Activated CD4-positive, alpha-beta T cell treated with anti-CD3 and anti-CD28 coated beads for 36 hours (primary cell): ENCODE data around the gene CDH4. TPM values are rescaled to one million over a fixed set of nuclear protein-coding genes. Genes with fewer than 3 reads are reported as not detected.

Source experiments
- ATAC-seq: fragments of 200-7000 bp; cut with Tn5 transposase; one replicate; pipeline ENCODE4 v1.10.0; 2021; ENCODE audit warnings: mild to moderate bottlenecking, moderate library complexity
- CTCF ChIA-PET: fragments of 350-600 bp; sonication (Branson Sonifier 250); formaldehyde crosslinking; loops from one replicate; lab custom pipeline; 2021; ENCODE audit warnings: antibody characterized with exemption; lab: Charles Lee
- POLR2A ChIA-PET: fragments of 350-600 bp; sonication (Branson Sonifier 250); formaldehyde crosslinking; loops from one replicate; lab custom pipeline; 2021; ENCODE audit warnings: antibody characterized with exemption, inconsistent platforms; lab: Charles Lee
- DNase-seq: peaks from one replicate; pipeline ENCODE4 v3.0.0-alpha.2; 2020
- H3K27ac Mint-ChIP-seq: one replicate; pipeline ENCODE4 v1.8.0; 2021; ENCODE audit warnings: mixed read lengths
- H3K27me3 Mint-ChIP-seq: one replicate; pipeline ENCODE4 v1.8.0; 2021; ENCODE audit warnings: mixed read lengths
- H3K36me3 Mint-ChIP-seq: one replicate; pipeline ENCODE4 v1.8.0; 2021; ENCODE audit warnings: low read depth, mixed read lengths
- H3K4me1 Mint-ChIP-seq: one replicate; pipeline ENCODE4 v1.8.0; 2021; ENCODE audit warnings: mixed read lengths
- H3K4me3 Mint-ChIP-seq: one replicate; pipeline ENCODE4 v1.8.0; 2021; ENCODE audit warnings: mild to moderate bottlenecking, moderate library complexity, mixed read lengths
- H3K9me3 Mint-ChIP-seq: one replicate; pipeline ENCODE4 v1.8.0; 2021; ENCODE audit warnings: low read depth, mixed read lengths
- intact Hi-C, 2 experiments: fragments of 100-400 bp; cut with DNase I in 1 of 2; cut with micrococcal nuclease in 1 of 2; formaldehyde crosslinking; loops; one replicate each; pipeline versions ENCODE4 v1.14.2 to v1.15.1; 2022 to 2024; cut with DNase I, micrococcal nuclease
- total RNA-seq, 2 experiments: library from RNA; stranded (reverse); gene quantifications; one replicate each; pipeline ENCODE4 v1.2.3, GENCODE V29; 2021

The CDH4 gene
- total RNA-seq, 2 experiments from 2014 or later = not detected

DNA sequence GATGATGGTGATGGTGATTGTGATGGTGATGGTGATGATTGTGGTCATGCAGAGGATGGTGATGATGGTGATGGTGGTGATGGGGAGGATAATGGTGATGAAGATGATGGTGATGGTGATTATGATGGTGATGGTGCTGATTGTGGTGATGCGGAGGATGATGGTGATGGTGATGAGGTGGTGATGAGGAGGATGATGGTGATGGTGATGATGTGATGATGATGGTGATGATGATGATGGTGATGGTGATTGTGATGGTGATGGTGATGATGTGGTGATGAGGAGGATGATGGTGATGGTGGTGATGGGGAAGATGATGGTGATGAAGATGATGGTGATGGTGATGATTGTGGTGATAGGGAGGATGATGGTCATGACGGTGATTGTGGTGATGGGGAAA lies 333.7 kb downstream of the CDH4 start:
- DNase-seq = no peak
- Mint-ChIP-seq H3K27ac (no peak overlapping the region), H3K27me3 (peaks cover 2% of the 10 kb centered on the region), H3K4me3 (no peak overlapping the region), H3K4me1 (no peaks in the 10 kb centered on the region), H3K9me3 (no peaks in the 10 kb centered on the region), H3K36me3 (no peaks in the 10 kb centered on the region)
- intact Hi-C loops = no loop called here
- POLR2A ChIA-PET = no interaction called here
- ATAC-seq = no peak
- CTCF ChIA-PET = no interaction called here

DNA sequence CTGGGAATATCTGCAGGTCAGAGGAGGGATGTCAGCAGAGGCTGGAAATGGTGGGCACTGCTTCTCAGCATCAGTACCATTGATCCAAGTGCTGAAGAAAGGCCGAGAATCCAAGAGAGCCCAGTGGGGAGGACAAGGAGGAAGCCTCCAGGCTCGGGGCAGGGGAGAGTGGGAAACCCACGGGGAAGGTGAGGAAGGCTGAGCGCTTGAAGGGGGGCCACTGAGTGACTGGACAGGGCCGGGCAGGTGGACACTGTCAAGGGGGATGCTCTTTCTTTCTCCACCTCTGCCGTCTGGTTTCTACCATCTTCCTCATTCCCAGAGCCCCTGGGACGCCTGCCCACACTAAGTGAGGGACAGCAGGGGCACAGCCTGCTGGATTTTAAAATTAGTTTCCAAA lies 335.0 kb downstream of the CDH4 start:
- ATAC-seq (no peak), DNase-seq (no peak)
- H3K27me3 Mint-ChIP-seq = peaks cover 2% of the 10 kb centered on the region
- intact Hi-C loops = no loop called here
- ChIA-PET POLR2A (no interaction called here), CTCF (no interaction called here)
- no peak overlapping the region for H3K27ac Mint-ChIP-seq
- H3K9me3 Mint-ChIP-seq = peaks cover 4% of the 10 kb centered on the region
- no peak overlapping the region for H3K4me3 Mint-ChIP-seq
- no peaks in the 10 kb centered on the region for H3K4me1 Mint-ChIP-seq
- H3K36me3 Mint-ChIP-seq = no peaks in the 10 kb centered on the region

DNA sequence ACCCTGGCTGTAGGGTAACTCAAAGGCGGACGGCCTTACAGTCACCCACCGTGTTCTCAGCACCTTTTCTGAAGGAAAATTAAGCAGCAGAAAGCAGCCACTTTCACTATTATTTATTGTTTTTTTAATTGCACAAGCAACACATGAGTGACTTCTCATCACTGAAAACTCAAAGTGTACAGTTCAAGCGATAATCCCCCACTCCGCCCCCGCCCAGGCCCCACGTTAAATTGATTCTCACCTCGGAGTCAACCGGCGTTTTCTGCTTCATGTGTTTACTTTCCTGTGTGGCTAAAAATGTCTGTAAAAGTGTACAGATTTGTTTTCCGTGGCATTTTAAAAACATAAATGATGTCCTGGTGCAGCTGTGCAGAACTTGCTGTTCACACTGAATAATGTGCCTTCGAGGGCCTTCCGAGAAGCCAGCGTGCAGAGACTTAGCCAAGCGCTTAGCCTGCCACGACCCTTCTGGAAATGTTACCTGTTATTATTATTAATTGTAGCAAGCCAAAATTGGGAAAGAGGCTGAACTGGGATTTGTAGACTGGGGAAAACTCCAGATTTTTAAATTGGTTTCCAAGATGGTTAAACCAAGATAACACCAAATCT lies 335.7 kb downstream of the CDH4 start:
- no peak overlapping the region for H3K27ac Mint-ChIP-seq
- H3K36me3 Mint-ChIP-seq = no peaks in the 10 kb centered on the region
- H3K4me3 Mint-ChIP-seq = no peak overlapping the region
- DNase-seq (no peak), ATAC-seq (no peak)
- POLR2A ChIA-PET = no interaction called here
- intact Hi-C loops = no loop called here
- peaks cover 10% of the 10 kb centered on the region for H3K9me3 Mint-ChIP-seq
- H3K4me1 Mint-ChIP-seq = no peaks in the 10 kb centered on the region
- CTCF ChIA-PET = no interaction called here
- H3K27me3 Mint-ChIP-seq = no peaks in the 10 kb centered on the region

DNA sequence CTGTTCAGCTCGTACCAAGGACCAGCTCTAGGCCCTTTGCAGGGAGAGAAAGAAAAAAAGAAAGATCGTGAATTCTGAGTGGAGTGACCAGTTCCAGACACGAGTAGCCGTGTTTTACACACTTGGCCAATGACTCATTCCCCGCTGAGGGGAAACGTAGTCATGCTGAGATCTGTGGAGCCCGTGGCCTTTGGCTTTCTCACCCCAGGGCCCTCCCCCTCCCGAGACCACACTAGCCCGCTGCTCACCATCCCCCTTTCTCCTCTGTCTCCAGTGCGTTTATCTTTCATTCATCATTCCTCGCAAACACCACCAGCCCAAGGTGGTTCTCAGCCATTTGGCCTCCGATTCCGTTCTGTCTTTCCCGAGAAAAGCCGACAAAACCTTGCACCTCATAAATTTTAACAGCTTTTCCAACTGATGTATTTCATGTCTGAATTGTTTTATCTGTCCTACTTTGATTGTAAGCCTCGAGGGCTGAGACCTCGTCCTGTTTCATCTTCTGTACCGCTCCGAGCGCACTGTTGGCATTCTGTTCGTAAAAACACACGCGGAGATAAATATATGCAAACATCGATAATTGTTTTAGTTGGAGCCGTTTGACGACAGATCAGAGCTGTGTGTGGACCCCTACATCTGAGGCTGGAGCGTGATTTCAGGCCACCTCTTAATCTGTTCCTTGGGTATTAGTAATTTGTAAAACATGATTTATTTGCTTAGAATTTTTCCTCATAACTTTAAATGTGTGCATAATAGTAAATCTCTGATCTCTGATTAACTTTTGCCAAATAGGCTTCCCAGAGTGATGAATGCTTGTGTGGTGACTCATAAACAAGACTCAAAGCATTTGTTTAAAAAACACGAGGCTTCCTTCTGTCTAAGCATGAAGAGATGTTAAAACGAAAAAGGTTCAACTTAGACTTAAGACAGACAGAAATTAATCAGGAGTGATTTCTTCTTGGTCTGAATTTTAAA lies 336.6 kb downstream of the CDH4 start:
- no peaks in the 10 kb centered on the region for H3K4me1 Mint-ChIP-seq
- peaks cover 10% of the 10 kb centered on the region for H3K9me3 Mint-ChIP-seq
- intact Hi-C loops = no loop called here
- no peak overlapping the region for H3K27ac Mint-ChIP-seq
- H3K36me3 Mint-ChIP-seq = no peaks in the 10 kb centered on the region
- no peak for ATAC-seq
- DNase-seq = no peak
- H3K4me3 Mint-ChIP-seq = no peak overlapping the region
- POLR2A ChIA-PET = no interaction called here
- no peaks in the 10 kb centered on the region for H3K27me3 Mint-ChIP-seq
- CTCF ChIA-PET = no interaction called here

DNA sequence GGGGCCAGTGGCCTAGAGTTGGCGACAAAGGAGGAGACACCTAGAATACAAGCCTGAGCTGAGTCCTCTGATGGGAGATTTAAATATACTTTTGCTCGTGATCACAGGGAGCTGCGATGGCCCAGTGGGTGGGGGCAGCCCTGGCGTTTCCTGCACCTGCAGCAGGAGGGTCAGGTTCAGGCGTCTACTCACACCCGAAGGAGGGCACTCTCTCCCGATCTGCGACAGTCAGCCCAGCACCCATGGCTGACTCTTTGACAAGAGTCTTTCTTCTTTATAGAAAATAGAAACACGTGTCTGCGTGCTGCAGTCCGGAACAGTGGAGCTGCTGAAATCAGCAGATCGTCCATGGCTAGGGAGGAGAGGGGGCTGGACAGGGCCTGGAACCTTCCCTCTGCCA lies 338.2 kb downstream of the CDH4 start:
- intact Hi-C loops = no loop called here
- CTCF ChIA-PET = no interaction called here

DNA sequence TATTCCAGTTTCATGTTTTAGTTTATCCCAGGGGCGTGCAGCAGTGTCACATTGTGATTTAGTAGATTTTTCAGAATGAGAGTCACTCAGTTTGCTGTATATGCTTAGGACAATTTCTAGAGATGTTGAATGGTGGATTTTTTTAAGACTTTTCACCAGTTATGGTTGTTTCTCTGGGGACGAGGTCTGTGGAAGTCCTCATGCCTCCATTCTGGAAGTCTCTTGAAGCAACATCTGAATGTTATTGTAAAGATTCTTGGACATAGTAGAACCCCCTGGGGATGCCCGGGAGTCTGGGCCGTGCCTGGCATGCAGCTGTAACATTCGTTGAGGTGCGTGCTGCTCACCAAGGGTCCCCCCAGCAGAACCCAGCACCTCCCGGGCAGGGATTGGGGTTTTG lies 341.5 kb downstream of the CDH4 start:
- ChIA-PET POLR2A (no interaction called here), CTCF (no interaction called here)
- Mint-ChIP-seq H3K4me3 (no peak overlapping the region), H3K4me1 (no peaks in the 10 kb centered on the region), H3K27me3 (no peaks in the 10 kb centered on the region), H3K36me3 (no peaks in the 10 kb centered on the region), H3K27ac (no peak overlapping the region), H3K9me3 (peaks cover 18% of the 10 kb centered on the region)
- intact Hi-C loops = no loop called here
- ATAC-seq = no peak
- no peak for DNase-seq

More for the DNA sequence above, 338.2 kb downstream of the CDH4 start:
- ATAC-seq = no peak
- no peak for DNase-seq
- Mint-ChIP-seq H3K27me3 (no peaks in the 10 kb centered on the region), H3K4me1 (no peaks in the 10 kb centered on the region), H3K4me3 (no peak overlapping the region), H3K9me3 (peaks cover 10% of the 10 kb centered on the region), H3K27ac (no peak overlapping the region), H3K36me3 (no peaks in the 10 kb centered on the region)
- POLR2A ChIA-PET = no interaction called here

DNA sequence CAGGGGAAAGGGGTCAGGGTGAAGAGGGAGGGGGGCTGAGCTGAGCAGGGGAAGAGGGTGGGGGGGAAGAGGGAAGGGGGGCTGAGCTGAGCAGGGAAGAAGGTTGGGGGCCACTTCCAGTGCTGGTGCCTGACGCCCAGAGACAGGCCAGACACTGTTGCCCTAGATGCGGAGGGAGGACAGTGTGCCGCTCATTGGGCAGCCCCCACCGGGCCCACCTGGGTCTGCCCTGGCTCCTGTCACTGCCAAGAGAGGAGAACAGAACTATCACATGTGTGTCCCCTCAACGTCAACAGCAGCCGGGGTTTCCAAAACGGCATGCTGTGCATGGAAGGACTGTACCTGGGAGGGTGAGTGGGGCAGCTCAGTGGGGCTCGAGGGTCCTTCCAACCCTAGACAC lies 342.1 kb downstream of the CDH4 start:
- Mint-ChIP-seq H3K4me3 (no peak overlapping the region), H3K4me1 (no peaks in the 10 kb centered on the region), H3K9me3 (peaks cover 18% of the 10 kb centered on the region), H3K27ac (no peak overlapping the region), H3K27me3 (no peaks in the 10 kb centered on the region), H3K36me3 (no peaks in the 10 kb centered on the region)
- intact Hi-C loops = no loop called here
- ATAC-seq (no peak), DNase-seq (no peak)
- ChIA-PET POLR2A (no interaction called here), CTCF (no interaction called here)

DNA sequence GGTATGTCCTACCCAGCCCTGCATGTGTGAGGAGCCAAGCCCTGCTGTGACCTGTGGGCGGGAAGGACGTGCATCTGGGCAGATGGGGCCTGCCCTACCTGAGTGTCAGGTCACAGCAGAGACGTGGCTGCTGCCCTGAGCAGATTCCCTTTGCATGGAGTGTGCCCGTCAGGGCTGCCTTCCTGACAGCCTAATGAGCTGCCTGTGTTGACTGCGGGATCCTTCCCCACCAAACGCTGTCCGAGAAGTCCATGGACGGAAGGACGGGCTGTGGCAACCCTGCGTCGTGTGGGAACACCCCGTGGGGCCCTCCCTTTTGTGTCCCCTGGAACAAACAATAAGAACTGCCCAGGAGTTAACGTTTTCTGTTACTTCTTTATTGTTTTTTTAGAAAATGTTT lies 343.2 kb downstream of the CDH4 start:
- DNase-seq = no peak
- ChIA-PET CTCF (no interaction called here), POLR2A (no interaction called here)
- H3K4me3 Mint-ChIP-seq = no peak overlapping the region
- H3K9me3 Mint-ChIP-seq = peaks cover 18% of the 10 kb centered on the region
- no peaks in the 10 kb centered on the region for H3K36me3 Mint-ChIP-seq
- ATAC-seq = no peak
- H3K27me3 Mint-ChIP-seq = no peaks in the 10 kb centered on the region
- intact Hi-C loops = no loop called here
- no peak overlapping the region for H3K27ac Mint-ChIP-seq
- H3K4me1 Mint-ChIP-seq = no peaks in the 10 kb centered on the region

DNA sequence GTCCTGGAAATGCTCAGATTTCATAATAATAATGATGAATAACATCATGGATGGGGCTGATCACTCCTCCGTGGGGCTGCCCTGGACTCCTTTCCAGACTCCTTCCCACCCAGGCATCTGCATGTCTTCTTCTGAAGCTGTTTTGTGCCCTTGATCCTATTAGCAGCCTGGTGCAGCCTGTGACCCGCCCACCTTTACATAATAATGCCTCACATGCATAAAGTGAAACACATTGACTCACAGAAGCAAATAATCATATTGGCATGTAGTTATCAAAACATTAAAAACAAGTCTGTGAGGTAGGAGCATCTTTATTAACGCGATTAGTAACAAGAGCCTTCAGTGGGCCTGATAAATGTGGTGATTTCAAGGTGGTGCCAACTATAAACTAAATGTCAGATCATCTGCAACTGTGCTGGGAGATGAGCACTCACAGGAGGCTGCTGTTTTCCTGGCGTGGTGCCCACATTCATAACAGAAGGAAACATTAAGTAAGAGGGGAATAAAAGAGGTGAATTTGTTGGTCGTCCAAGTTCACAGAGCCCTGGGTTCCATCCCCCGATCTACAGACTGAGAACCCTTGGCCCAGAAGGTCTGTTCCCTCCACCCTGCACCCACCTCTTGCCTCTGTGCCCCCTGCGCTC lies 344.7 kb downstream of the CDH4 start:
- H3K27me3 Mint-ChIP-seq = no peaks in the 10 kb centered on the region

DNA sequence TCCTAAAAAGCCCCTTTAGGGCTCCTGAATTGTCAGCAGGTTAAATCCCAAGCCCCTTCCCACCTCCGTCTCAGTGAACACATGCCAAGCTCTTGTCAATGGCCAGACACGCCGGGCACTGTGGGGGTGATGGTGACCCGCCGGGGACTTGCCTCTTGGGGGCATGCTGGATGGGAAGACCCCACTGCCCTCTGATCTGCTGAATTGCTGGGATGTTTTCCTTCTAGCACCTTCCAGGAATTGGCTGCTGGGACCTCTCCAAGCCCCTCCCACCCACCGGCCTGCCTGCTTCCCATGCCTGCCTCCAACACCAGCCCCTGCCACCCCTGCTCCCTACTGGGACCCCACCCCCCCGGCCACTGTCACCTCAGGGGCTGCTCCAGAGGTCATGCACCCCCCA lies 345.9 kb downstream of the CDH4 start:
- Mint-ChIP-seq H3K9me3 (peaks cover 9% of the 10 kb centered on the region), H3K27me3 (no peaks in the 10 kb centered on the region), H3K4me1 (no peaks in the 10 kb centered on the region), H3K4me3 (no peak overlapping the region), H3K36me3 (no peaks in the 10 kb centered on the region), H3K27ac (no peak overlapping the region)
- DNase-seq = no peak
- ChIA-PET POLR2A (no interaction called here), CTCF (no interaction called here)
- ATAC-seq = no peak
- intact Hi-C loops = no loop called here

More for the DNA sequence above, 344.7 kb downstream of the CDH4 start:
- no peaks in the 10 kb centered on the region for H3K36me3 Mint-ChIP-seq
- H3K4me1 Mint-ChIP-seq = no peaks in the 10 kb centered on the region
- ChIA-PET POLR2A (interaction anchor here (0.6 kb wide), 1 partner anchor 512 kb away, joined by 3 read pairs; no protein-coding TSS in a partner anchor), CTCF (no interaction called here)
- intact Hi-C loops = no loop called here
- H3K4me3 Mint-ChIP-seq = no peak overlapping the region
- ATAC-seq (no peak), DNase-seq (no peak)
- H3K27ac Mint-ChIP-seq = no peak overlapping the region
- peaks cover 14% of the 10 kb centered on the region for H3K9me3 Mint-ChIP-seq

DNA sequence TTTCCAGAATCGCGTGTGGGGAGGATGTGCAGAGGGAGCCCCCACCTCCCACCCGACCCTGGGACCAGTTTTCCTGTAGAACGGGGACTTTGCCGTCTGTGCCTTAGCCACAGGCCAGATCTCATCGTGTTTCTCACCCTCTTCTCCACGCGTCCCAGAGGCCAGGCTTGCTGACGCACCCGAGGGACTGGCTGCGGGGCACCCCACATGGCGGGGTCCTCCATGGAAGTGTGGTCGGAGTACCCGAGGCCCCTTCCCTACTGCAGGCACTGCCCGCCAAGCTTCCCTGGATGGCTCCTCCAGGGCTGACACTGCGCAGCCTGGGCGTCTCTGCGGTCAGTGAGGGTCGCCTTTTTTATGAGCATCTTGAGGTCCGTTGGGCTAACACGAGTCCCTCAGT lies 346.5 kb downstream of the CDH4 start:
- H3K9me3 Mint-ChIP-seq = peaks cover 10% of the 10 kb centered on the region
- intact Hi-C loops = no loop called here
- H3K27me3 Mint-ChIP-seq = no peaks in the 10 kb centered on the region
- ATAC-seq = no peak
- no peaks in the 10 kb centered on the region for H3K36me3 Mint-ChIP-seq
- H3K4me3 Mint-ChIP-seq = no peak overlapping the region
- no peaks in the 10 kb centered on the region for H3K4me1 Mint-ChIP-seq
- ChIA-PET POLR2A (no interaction called here), CTCF (no interaction called here)
- DNase-seq = no peak
- no peak overlapping the region for H3K27ac Mint-ChIP-seq
